SK-N-SH (cell line): ENCODE measurements around the gene PROX1. TPM values are rescaled to one million over a fixed set of nuclear protein-coding genes. Genes with fewer than 3 reads are reported as not detected.

Source experiments
- CTCF ChIA-PET: fragments of 300-600, 350-600 bp; formaldehyde crosslinking; extraction: SDS; loops from one replicate; lab custom pipeline; 2021; lab: Yijun Ruan, JAX
- POLR2A ChIA-PET: fragments of 350-600 bp; sonication (Branson Sonifier 250); formaldehyde crosslinking; extraction: SDS; loops from one replicate; lab custom pipeline; 2020; ENCODE audit warnings: antibody characterized with exemption, inconsistent platforms; lab: Yijun Ruan, JAX
- DNase-seq: peaks from one replicate; pipeline ENCODE4 v3.0.0; 2012
- H2AFZ ChIP-seq: fragments of 200-600 bp; sonication (generic); 2 replicates; pipeline ENCODE4 v1.8.1; 2016; ENCODE audit warnings: antibody characterized with exemption, mild to moderate bottlenecking, low read depth
- H3F3A ChIP-seq: fragments of 200-600 bp; sonication (generic); replicated peaks from 2 replicates; pipeline ENCODE3; 2016; ENCODE audit warnings: antibody characterized with exemption, mild to moderate bottlenecking; ENCODE audit not compliant: insufficient read depth
- H3K27ac ChIP-seq, 2 experiments: fragments of 200-500 bp in 1 of 2; fragments of 200-600 bp in 1 of 2; sonication (Bioruptor generic) in 1 of 2; sonication (generic), shearing (Covaris generic) in 1 of 2; 2 replicates each; pipeline versions ENCODE4 v1.5.1 to v1.6.1; 2014 to 2016; ENCODE audit warnings: low read depth in 2 of 2, inconsistent platforms in 1 of 2, low read length in 1 of 2, mild to moderate bottlenecking in 1 of 2, mixed read lengths in 1 of 2
- H3K27me3 ChIP-seq: fragments of 200-600 bp; sonication (generic), shearing (Covaris generic); 2 replicates; pipeline ENCODE4 v1.6.1; 2016; ENCODE audit warnings: mixed run types; ENCODE audit not compliant: insufficient read depth
- H3K36me3 ChIP-seq, 2 experiments: fragments of 200-500 bp in 1 of 2; fragments of 200-600 bp in 1 of 2; sonication (Bioruptor generic) in 1 of 2; sonication (generic) in 1 of 2; replicated peaks in 1 of 2; 2 replicates each; pipeline versions ENCODE3 to v1.5.1; 2014 to 2016; ENCODE audit warnings: low read length in 1 of 2, mild to moderate bottlenecking in 1 of 2; ENCODE audit not compliant: insufficient read depth in 2 of 2, control insufficient read depth in 1 of 2
- H3K4me1 ChIP-seq, 2 experiments: fragments of 200-500 bp in 1 of 2; fragments of 200-600 bp in 1 of 2; sonication (Bioruptor generic) in 1 of 2; sonication (generic), shearing (Covaris generic) in 1 of 2; 2 replicates each; pipeline versions ENCODE4 v1.5.1 to v1.6.1; 2014 to 2016; ENCODE audit warnings: low read depth in 1 of 2, low read length in 1 of 2, mixed run types in 1 of 2; ENCODE audit not compliant: insufficient read depth in 2 of 2, control insufficient read depth in 1 of 2
- H3K4me2 ChIP-seq: fragments of 200-600 bp; sonication (generic), shearing (Covaris generic); 2 replicates; pipeline ENCODE4 v1.6.1; 2017; ENCODE audit warnings: mixed run types
- H3K4me3 ChIP-seq, 2 experiments: fragments of 200-500 bp in 1 of 2; fragments of 200-600 bp in 1 of 2; sonication (Bioruptor generic) in 1 of 2; sonication (generic), shearing (Covaris generic) in 1 of 2; 2 replicates each; pipeline versions ENCODE4 v1.5.1 to v1.8.1; 2014 to 2016; ENCODE audit warnings: low read depth in 2 of 2, inconsistent platforms in 1 of 2, low read length in 1 of 2, mild to moderate bottlenecking in 1 of 2, mixed read lengths in 1 of 2, moderate library complexity in 1 of 2
- H3K79me2 ChIP-seq: fragments of 200-600 bp; sonication (generic); 2 replicates; pipeline ENCODE4 v1.8.1; 2017; ENCODE audit warnings: mild to moderate bottlenecking; ENCODE audit not compliant: insufficient read depth
- H3K9ac ChIP-seq: fragments of 200-600 bp; sonication (generic); 2 replicates; pipeline ENCODE4 v1.6.1; 2017; ENCODE audit warnings: mixed run types
- H3K9me2 ChIP-seq: fragments of 200-600 bp; sonication (generic); 2 replicates; pipeline ENCODE4 v1.6.1; 2017; ENCODE audit warnings: mixed run types
- H3K9me3 ChIP-seq: fragments of 200-600 bp; sonication (generic); 2 replicates; pipeline ENCODE4 v1.6.1; 2017; ENCODE audit warnings: mixed run types, mild to moderate bottlenecking, moderate library complexity
- H4K20me1 ChIP-seq: fragments of 200-600 bp; sonication (generic); 2 replicates; pipeline ENCODE4 v1.6.1; 2017; ENCODE audit warnings: mild to moderate bottlenecking, mixed run types; ENCODE audit not compliant: insufficient read depth
- CHD2 ChIP-seq: fragments of 150-350 bp; IDR thresholded peaks from 2 replicates; pipeline ENCODE4 v1.6.1; 2018; ENCODE audit warnings: low read length; ENCODE audit not compliant: partially characterized antibody
- FOXJ3 ChIP-seq: sonication (generic); formaldehyde crosslinking; IDR thresholded peaks from 2 replicates; pipeline ENCODE4 v1.5.1; 2020; ENCODE audit warnings: mild to moderate bottlenecking, missing genetic modification reagents
- FOXM1 ChIP-seq: IDR thresholded peaks from 2 replicates; pipeline ENCODE4 v1.4.0; 2012; ENCODE audit warnings: low read depth, mild to moderate bottlenecking
- GATA2 ChIP-seq: sonication (generic); formaldehyde crosslinking; IDR thresholded peaks from 2 replicates; pipeline ENCODE4 v1.5.0; 2020; ENCODE audit warnings: mild to moderate bottlenecking, missing genetic modification reagents
- IRF3 ChIP-seq: fragments of 150-350 bp; IDR thresholded peaks from 2 replicates; pipeline ENCODE4 v1.6.1; 2016; ENCODE audit warnings: mild to moderate bottlenecking, low read depth, low read length
- JUND ChIP-seq: IDR thresholded peaks from 2 replicates; pipeline ENCODE4 v1.4.0; 2012
- MAX ChIP-seq: IDR thresholded peaks from 2 replicates; pipeline ENCODE4 v1.4.0; 2012; ENCODE audit warnings: low read depth
- PBX3 ChIP-seq: IDR thresholded peaks from 2 replicates; pipeline ENCODE4; 2012
- POLR2AphosphoS5 ChIP-seq: IDR thresholded peaks from 2 replicates; pipeline ENCODE4 v1.6.1; 2012; ENCODE audit warnings: low read depth, low read length
- RCOR1 ChIP-seq: fragments of 150-350 bp; IDR thresholded peaks from 2 replicates; pipeline ENCODE4 v1.6.1; 2017; ENCODE audit warnings: antibody characterized with exemption, low read length
- RXRA ChIP-seq: IDR thresholded peaks from 2 replicates; pipeline ENCODE4 v1.4.0; 2012; ENCODE audit warnings: low read depth, mild to moderate bottlenecking, borderline replicate concordance
- TCF12 ChIP-seq: IDR thresholded peaks from 2 replicates; pipeline ENCODE4 v1.4.0; 2012
- ZBTB33 ChIP-seq: IDR thresholded peaks from 2 replicates; pipeline ENCODE4 v1.4.0; 2012; ENCODE audit warnings: low read depth, borderline replicate concordance
- WGBS: methylation state at CpG from one replicate; pipeline ENCODE4 v1.1.6; 2017; ENCODE audit warnings: low lambda C conversion rate; 5-methylcytosine and 5-hydroxymethylcytosine counted together
- polyA plus RNA-seq, 3 experiments: library from polyadenylated mRNA; depleted of rRNA; stranded (reverse); fragments of >200 nt; gene quantifications; 2 replicates each; pipeline ENCODE4 v1.2.3, GENCODE V29; 2012

PROX1 gene
- polyA plus RNA-seq, 1 of the 3 experiments (the other 2 are of a cell fraction), result 0.25 TPM

GRCh38 chr1:213953806-213954205, 34.0 kb upstream of the PROX1 start:
- Histone ChIP-seq H2AFZ (no peak overlapping the region), H3K4me2 (no peak overlapping the region), H3K79me2 (no peaks in the 10 kb centered on the region), H3K27me3 (no peaks in the 10 kb centered on the region), H3K4me1 (no peaks in the 10 kb centered on the region; a peak in 1 of 4 replicates), H3K9me2 (0 out of 2 replicates have a peak, but pooled peaks cover 3% of the 10 kb centered on the region), H3K4me3 (no peak overlapping the region), H4K20me1 (no peaks in the 10 kb centered on the region), H3K9ac (no peak overlapping the region), H3F3A (no peaks in the 10 kb centered on the region), H3K27ac (no peak overlapping the region), H3K36me3 (no peaks in the 10 kb centered on the region), H3K9me3 (no peaks in the 10 kb centered on the region)
- POLR2A ChIA-PET, result no interaction called here
- CTCF ChIA-PET, result interaction anchor here (0.6 to 1.2 kb wide), 2 partner anchors 170 to 249 kb away, joined by 3 read pairs; no protein-coding TSS in a partner anchor
- TF ChIP-seq RXRA, result no peak
- TF ChIP-seq GATA2 (CRISPR knock-in tag), result no peak
- TF ChIP-seq RCOR1, result no peak
- 53% methylated on average over 8 of the region's 8 CpGs for WGBS
- no peak for DNase-seq

GRCh38 chr1:213956295-213956770, 31.4 kb upstream of the PROX1 start:
- no peaks in the 10 kb centered on the region for H3K36me3 ChIP-seq
- H3K79me2 ChIP-seq, result no peaks in the 10 kb centered on the region
- H2AFZ ChIP-seq, result no peak overlapping the region
- 46% methylated on average over 8 of the region's 8 CpGs for WGBS
- TF ChIP-seq JUND, result no peak
- TF ChIP-seq POLR2AphosphoS5, result no peak
- no peak for TF ChIP-seq IRF3
- TF ChIP-seq MAX, result no peak
- TF ChIP-seq ZBTB33, result no peak
- no peak for TF ChIP-seq TCF12
- TF ChIP-seq PBX3, result no peak
- TF ChIP-seq FOXJ3 (CRISPR knock-in tag), result no peak
- no peak for TF ChIP-seq RXRA
- TF ChIP-seq CHD2, result no peak
- TF ChIP-seq FOXM1, result no peak
- no peaks in the 10 kb centered on the region for H3K9me3 ChIP-seq
- H3K9me2 ChIP-seq, result 0 out of 2 replicates have a peak, but pooled peaks cover 3% of the 10 kb centered on the region
- no peaks in the 10 kb centered on the region for H3K27me3 ChIP-seq
- H3K4me1 ChIP-seq, result no peaks in the 10 kb centered on the region; a peak in 1 of 4 replicates
- no peak overlapping the region for H3K9ac ChIP-seq
- H3K4me2 ChIP-seq, result no peak overlapping the region
- DNase-seq, result no peak
- no peak overlapping the region for H3K27ac ChIP-seq
- no peaks in the 10 kb centered on the region for H4K20me1 ChIP-seq
- POLR2A ChIA-PET, result no interaction called here
- H3F3A ChIP-seq, result no peaks in the 10 kb centered on the region
- no peak overlapping the region for H3K4me3 ChIP-seq
- CTCF ChIA-PET, result no interaction called here
